Activated T-helper 1 cell treated with anti-CD3 and anti-CD28 coated beads, Interleukin-2, amount 50 U/mL, for 16 hours (primary cell): ENCODE measurements around the gene HOTAIR.

Experiments
- DNase-seq, 2 donors: peaks; one replicate each; pipeline ENCODE4 v3.0.0-alpha.2; 2020; ENCODE audit warnings: low read depth in 1 of 2, low spot score in 1 of 2

HOTAIR gene

DNA sequence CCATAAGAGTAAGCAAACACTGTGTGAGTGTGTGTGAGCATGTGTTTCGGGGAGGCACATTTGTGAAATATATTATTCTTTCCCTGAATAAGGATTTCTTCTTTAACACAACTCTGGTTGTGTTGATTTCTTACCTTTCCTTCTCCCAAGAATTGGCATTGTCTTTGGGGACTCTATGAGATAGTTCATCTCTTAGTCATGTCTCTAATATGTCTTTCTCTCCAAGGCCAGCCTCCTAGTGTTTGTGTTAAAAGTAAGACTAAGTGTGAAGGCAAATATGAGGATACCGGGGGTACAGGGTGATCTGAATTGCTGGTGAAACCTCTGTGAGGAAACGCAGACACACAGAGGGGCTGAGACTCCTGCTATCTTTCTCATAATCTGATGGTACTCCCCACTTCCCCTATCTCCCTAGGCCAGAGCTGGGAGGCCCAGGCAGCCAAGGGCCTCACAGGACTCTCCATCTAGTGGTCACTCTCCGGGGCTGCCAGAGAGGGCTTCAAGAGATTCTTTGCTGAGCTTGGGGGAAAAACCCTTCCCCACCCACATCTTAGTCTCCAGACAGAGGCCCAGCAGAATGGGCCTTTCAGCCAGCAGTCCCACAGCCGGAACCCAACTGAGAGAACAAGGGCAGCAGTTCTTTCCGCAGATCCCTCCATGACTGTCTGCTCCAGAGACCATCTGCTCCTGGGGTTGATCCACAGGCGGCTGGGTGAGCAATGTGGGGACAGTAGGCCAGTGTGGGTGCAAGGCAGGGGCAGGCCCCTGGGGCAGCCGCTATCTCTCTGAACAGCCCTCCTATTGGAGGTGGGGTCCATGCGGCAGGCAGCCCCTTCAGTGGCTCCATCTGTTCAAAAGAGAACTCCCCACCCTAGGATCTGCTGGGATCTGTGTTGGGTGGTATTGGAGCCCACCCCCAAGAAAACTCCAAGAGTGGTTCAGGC, 25.8 kb downstream of the HOTAIR start:
- DNase-seq, result no peak

DNA sequence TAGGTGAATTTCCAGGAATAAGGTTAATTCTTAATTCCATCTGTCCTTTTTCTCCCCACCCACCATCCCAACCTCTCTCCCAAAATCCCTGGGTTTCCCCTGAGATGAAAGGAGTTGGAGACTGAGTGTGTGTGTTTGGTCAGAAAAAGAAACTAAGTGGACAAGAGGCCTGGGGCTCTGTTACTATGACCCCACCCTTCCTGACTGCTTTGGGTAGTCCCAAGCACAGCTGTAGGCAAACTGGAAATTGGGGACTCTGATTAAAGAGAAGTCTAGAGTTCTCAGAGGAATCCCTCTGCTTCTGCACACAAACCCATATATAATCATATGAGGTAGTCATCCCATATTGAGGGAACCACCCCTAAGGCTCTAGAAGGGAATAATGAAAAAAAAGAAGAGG, 27.0 kb downstream of the HOTAIR start:
- DNase-seq, result no peak

DNA sequence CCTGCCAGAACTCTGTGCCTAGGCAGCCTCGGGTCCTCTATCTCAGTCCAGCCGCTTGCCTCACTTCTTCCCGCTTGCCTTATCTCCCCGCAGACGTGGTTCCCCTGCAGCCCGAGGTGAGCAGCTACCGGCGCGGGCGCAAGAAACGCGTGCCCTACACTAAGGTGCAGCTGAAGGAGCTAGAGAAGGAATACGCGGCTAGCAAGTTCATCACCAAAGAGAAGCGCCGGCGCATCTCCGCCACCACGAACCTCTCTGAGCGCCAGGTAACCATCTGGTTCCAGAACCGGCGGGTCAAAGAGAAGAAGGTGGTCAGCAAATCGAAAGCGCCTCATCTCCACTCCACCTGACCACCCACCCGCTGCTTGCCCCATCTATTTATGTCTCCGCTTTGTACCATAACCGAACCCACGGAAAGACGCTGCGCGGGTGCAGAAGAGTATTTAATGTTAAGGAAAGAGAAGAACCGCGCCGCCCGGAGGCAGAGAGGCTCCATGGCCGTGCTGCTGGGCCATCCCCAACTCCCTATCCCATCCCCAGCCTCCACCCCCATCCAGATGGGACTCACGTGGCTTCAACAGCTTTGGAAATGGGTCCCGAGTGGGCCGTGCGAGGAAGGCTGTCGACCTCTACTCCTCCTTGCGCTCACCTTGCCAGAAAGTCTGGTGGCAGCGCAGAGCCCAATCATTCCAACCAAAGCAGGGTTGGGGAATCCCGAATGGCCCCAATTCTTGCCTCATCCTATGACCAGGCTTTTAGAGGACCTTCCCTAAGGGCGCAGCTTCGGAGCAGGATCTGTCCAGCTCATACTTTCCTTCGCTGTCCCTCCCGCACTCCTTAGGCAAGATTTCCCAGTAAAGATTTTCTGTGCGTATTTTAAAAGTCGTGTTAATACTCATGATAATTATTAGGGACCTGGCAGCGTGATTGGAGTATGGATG, 29.6 kb downstream of the HOTAIR start:
- no peak for DNase-seq

DNA sequence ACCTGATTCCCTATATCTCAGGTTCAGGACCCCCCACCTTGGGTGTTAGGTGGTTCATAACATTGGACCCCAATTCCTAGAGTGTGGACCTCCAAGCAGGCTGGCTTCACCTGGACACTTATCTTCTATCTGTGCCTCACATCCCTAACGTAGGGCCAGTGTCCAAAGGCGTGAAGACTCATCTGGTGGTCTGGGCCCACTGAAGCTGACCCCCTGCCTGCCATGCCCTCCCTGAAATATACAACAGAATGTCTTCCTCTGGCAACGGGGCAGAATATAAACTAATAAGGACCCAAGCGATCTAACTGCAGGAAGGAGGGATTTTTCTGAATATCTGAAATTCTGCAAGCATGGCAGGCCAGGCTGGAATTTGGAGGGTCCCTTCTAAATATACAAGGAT, 30.5 kb downstream of the HOTAIR start:
- DNase-seq, result no peak

DNA sequence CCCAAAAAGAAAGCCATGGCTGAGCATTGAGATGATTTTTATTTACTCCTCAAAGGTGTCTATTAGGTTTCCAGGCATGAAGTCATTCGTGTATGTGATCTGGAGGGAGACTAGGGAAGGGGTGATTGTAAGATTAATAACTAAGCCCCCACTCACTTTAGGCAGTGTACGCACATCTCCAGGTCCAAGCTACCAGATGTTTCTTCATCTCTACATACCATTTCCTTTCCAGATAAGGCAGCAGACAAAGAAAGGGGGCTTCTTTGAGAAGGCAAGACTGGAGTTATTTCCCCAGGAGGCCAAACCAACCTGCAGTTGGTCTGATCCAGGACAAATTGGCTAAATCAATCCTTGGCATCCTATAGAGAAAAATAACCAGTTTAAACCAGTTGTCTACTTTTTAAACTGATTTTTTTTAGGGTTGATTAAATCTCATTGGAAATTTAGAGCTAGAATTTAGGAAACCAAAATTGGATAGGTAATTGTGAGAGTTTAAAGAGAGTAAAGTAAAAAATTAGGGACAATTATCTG, 32.2 kb downstream of the HOTAIR start:
- DNase-seq, result no peak

DNA sequence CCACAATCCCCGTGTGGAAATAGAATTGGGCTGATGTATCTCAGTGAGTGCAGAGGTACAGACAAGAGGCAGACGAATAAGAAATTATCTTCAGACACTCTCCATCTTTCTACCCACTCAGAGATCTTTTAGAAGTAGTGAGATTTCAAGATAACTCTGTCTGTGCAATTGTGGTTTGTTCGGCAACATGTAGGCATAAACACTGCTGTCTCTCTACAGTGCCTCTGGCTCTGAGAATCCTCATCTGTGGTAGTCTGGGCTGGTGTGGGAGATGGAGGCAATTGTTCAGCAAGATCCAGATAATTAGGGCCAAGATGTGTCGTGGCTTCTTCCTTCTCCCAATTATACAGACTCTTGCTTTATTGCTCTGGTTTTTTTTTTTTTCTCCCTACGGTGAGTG, 33.0 kb downstream of the HOTAIR start:
- no peak for DNase-seq

DNA sequence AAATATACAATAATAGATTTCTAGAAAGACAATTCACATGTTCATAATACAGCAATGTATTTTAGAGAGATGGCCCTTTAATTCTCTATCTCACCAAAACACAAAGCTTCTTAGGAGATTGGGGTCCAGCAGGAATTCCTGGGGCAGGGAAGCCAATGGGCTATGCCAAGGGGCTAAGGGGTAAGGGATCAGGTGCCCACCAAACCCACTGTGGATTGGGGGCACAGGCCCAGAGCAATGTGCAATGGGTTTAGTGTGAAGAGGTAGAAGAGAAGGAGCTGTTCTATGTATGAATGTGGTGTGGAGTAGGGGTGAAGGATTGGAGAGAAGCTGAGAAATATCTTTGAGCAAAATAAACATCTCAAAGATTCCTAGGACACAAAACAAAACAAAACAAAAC, 33.6 kb downstream of the HOTAIR start:
- no peak for DNase-seq

DNA sequence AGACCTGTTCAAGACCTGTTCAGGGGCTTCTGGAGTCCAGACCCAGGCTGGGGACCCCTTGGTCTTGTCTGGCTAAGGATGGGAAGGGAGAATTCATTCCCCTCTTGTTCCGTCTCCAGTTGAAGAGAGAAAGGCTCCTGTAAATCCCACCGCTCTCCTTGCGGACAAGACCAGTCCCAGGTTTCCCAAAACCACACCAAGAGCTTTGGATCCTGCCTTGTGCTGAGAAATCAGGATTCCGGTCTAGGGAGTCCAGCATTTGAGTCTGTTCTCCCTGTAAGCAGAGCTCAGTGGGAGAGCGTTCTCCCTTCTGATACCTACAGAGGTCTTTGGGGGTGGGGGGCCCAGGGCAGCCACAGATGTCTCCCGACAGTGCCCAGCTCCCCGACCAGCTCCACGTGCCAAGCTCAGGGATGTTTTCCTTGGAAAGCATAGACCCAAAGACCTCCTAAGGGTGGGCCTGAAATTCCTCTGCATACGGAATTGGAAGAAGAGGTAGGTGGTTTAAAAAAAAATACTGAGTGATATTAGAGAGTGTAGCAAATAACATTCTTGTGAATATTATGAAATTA, 34.2 kb downstream of the HOTAIR start:
- no peak for DNase-seq

DNA sequence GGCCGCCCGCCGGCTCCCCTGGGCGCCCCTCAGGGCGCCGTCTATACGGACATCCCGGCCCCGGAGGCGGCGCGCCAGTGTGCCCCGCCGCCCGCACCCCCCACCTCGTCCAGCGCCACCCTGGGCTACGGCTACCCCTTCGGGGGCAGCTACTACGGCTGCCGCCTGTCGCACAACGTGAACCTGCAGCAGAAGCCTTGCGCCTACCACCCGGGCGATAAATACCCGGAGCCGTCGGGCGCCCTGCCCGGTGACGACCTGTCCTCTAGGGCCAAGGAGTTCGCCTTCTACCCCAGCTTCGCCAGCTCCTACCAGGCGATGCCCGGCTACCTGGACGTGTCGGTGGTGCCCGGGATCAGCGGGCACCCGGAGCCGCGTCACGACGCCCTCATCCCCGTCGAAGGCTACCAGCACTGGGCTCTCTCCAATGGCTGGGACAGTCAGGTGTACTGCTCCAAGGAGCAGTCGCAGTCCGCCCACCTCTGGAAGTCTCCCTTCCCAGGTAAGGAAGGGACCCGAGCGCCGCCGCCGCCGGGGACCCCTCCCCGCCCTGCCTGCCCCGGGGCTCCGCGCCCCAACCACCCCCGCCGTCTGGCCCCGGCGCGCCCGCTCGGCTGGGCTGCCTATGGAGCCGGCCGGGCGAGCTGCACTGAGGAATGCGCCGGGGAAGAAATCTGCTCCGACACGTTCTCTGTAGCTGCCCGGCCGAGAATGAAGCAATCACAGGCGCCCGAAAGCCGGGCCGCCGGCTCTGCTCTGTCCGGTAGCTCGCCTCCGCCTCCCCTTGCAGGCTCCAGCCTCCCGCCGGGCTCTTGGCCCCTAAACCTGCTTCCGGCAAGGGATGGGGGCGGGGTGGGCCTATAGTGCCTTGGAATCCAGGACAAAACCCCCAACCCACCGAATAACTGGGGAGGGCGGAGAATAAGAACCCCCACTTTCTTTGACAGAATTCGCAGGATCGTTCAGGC, 35.3 kb downstream of the HOTAIR start:
- DNase-seq, result no peak

DNA sequence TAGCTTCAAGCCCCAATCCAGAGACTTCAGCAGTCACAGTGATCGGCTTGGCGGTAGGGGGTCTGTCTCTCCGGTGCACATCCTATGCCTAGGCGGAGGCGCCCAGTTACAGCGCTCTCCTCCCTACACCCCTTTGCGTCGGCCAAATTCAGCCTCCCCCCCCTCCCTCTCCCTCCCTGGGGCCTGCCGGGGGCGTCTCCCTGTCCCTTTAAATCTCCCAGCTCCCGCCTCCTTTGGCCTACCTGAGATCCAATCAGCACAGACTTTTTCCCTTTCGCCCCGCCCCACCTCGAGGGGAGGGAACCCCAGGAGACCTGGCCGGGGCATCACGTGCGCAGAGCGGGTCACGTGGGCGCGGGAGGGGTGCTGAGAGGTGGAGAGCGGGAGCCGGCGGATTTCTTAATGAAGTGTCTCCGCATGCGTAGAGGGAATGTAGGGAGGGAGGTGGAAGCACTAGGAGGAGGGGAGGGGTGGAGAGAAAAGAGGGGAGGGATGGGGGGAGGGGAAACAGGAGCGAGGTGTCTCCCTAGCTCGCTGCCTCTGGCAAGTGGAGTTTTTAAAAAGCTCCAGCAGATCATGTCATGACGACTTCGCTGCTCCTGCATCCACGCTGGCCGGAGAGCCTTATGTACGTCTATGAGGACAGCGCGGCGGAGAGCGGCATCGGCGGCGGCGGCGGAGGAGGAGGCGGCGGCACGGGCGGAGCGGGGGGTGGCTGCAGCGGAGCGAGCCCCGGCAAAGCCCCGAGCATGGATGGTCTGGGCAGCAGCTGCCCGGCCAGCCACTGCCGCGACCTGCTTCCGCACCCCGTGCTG, 36.2 kb downstream of the HOTAIR start, which contains the start of gene HOXC13:
TSS of gene HOXC13 (plus strand) at position 506 of the 815 bp plus-strand sequence. CDS start at position 582, 76 bp downstream.
- no peak for DNase-seq

DNA sequence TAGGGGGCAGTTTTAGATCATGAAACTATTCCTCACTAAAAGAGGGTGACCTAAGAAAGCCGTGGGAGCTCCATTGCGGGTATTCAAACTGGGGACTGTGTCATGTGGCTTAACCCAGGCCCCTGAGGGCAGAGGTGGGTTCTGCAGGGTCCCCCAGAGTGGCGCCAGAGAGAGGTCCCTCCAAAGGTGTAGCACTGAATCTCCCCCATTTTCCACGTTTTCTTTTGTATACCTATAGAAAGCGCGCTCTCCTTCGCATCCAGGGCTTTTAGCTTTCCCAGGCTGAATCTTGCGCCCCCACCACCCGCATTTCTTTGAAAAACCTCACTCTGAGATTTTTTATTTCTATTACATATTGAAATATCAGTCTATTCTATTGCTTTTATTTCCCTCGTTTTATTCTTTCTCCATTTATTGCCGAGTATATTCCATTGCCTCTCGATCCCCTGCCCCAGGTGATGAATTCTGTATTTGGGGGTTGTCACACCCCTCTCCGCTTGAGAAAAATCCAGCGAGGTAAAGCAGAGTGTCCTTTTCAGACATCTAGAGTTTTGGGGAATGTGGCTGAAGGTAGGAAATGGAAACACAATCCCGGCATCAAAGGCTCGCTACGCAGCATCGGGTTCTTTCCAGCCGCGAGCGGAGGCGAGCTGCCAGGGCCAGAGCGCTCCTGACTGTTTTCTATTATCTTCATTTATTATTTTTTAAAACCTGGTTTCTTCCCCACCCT, 37.0 kb downstream of the HOTAIR start:
- DNase-seq, result no peak

DNA sequence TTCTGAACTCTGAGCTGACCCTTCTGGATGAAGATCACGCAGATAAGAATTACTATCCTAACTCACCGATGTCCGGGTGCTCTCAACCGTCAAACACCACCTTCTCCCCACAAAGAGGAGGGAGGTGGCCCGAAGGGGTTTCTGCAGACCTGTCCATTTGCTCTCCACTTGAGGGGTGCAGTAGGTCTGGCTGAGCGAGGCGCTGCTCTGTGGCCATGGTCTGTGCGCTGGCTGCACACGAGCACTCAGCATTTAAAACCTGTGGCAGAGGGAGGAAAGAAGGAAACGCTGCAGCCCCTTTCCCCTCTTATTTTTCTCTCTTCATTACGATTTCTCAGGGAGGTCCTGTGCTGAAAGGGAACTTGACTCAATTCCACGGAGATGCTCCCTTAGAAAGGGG, 37.7 kb downstream of the HOTAIR start:
- no peak for DNase-seq

DNA sequence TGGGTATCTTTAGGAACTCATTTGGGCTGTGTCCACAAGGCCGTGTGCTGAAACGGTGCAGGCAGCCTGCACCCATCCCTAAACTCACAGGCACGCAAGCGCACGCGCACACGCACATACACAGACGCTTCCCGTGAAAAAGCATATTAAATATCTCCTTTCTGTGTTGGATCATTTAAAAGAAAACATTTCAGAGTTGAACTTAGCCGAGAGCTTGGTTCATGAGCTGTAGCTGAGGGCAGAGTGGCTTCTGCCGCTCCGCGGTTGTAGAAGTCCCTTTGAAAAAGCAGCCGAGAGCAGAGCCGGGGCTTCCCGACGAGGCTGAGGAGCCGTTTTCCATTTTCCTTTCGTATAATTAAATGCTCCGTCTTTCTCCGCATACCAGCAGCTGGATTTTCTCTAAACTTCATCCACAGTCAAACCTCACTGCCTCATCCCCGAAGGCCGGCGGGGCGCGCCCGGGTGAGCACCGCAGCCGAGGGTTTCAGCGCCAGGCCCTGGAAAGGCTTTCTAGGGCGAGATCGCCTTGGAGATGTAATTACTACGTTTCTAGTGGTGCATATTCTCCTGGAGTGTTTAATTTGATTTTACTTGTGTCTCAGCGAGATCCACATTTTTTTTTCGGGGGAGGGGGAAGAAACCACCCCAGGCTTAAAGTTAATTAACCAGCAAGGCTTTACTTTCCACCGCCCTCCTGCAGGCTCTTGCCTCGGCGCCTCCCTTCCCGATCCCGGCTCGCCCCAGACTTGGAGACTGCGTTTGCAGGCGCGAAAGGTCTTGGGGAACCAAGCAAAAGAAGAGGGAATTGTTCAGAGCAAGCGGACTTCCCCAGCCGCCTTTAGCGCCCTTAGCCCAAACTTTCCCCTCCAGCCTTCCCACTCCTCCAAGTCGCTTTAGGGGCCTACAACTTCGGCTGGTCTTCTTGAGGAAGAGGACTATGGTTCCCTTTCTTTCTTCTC, 39.1 kb downstream of the HOTAIR start:
- no peak for DNase-seq

DNA sequence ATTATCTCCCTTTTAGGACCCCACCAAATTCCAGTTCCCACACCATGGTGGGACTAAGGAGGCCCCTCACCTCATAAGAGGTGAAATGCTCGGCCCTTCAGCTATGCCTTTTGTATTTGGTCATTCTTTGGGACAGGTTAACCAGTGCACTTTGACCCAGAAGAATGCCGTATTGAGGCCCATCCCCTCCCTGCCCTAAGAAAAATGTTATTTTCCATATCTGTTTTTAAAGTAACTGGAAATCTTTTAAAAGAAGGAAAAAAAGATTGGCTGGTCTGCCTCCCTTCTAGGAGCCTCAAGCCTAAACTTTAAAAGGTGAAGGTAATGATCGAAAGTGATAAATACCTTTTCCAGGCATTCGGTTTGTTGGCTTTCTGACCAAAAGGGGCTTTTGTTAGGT, 41.8 kb downstream of the HOTAIR start:
- no peak for DNase-seq

DNA sequence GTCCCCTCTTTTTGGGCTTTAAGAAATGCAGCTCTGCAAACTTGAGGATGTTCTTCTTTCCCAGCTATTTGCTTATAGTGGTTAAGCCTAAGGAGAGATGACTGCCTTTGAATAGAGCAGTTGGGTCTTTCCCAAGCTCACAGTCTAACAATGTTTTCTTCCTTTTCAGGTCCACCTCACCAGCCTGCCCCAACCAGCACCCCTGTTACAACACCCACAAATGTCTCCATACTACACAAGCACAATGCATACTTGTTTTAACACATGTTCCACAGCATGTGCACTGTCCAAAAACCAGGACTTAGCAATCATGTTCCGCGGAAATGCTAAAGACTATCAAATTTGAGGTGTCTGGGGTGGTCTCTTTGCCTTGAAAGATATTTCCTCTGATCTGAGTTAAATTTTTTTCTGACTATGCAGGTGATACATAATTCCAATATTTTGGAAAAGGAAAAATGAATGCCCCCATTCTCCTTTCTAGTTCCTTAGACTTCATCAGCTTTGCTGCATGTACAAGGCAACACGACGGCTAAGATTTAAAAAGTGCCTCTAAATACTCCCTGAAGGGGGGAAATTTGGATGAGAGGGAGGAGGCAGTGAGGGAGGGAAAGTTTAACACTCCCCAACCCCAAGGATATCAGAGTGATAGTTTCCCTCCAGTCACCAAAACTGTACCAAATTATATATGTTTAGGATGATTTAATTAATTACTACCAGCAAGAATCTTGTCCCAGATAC, 42.7 kb downstream of the HOTAIR start:
- DNase-seq, result no peak

DNA sequence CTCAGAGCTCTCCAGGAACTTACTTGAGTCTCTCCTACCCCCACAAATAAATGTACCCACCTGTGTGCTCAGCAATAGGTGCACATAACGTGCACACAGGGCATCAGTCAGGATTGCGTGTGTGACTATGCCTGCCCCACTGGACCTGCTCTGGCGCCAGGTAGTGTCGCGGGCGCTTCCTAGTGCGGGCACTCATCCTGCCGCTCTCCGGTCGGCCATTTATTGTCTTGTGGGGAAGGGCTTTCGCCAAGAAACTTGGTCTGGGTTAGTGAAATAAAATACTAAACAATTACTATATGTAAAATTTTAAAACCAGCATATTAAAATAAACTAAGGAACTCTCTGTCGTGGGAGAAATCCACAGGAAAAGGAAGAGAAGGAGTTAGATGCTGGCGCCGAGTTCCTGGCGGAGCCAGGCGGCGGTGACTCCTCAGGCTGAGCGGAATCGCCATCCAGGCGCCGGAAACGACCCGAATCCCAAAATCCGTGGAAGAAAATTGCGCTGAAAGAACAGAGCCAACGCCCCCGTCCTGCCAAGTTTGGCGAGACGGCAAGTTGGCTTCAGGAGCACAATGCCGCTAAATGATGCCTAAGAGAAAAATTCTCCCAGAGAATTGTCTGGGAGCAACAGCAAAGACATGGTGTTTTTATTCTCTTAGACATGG, 44.0 kb downstream of the HOTAIR start:
- DNase-seq, result no peak
